ENCODE results near the gene RWDD3. TPM values are rescaled to one million over a fixed set of nuclear protein-coding genes. Genes with fewer than 3 reads are reported as not detected.

The RWDD3 gene
- total and polyA plus RNA-seq, 2 of the 13 experiments (the other 11 are each of a cell fraction or from before 2014, with no cell fraction given): 18.3 to 21.2 TPM

DNA sequence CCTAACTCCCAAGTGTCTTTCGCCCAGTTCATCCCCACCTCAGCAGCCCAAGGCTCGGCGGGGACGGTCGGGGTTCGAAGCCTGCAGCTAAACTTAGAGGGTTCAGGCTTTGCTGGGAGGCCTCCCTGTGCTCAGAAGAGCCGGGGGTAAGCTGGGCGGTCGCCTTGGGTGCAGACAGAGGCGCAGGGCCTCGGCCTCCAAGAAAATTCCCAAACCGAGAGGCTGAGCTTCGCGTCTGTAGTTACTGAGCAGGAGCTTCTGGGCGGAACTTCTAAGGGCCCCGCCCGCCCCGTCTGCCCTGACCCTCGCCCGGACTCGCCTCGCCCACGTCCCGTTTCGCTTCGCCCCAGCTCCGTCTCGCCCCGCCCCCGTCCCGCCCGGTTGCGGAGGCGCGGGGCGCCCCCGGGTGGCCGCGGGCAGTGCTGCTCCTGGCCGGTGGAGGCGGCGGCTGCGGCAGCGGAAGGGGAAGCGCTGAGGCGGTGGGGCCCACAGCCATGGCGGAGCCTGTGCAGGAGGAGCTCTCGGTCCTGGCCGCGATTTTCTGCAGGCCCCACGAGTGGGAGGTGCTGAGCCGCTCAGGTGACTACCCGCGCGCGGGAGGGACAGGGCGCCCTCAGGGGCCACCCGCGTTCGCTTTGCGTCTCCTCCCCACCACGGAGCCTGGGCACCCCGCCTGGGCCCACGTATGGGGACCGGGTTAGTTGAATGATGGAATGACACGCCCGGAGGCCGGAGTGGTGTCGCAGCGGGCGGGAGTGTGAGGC lies at the start of gene RWDD3 (continued):
- TF ChIP-seq, protein P1, sequence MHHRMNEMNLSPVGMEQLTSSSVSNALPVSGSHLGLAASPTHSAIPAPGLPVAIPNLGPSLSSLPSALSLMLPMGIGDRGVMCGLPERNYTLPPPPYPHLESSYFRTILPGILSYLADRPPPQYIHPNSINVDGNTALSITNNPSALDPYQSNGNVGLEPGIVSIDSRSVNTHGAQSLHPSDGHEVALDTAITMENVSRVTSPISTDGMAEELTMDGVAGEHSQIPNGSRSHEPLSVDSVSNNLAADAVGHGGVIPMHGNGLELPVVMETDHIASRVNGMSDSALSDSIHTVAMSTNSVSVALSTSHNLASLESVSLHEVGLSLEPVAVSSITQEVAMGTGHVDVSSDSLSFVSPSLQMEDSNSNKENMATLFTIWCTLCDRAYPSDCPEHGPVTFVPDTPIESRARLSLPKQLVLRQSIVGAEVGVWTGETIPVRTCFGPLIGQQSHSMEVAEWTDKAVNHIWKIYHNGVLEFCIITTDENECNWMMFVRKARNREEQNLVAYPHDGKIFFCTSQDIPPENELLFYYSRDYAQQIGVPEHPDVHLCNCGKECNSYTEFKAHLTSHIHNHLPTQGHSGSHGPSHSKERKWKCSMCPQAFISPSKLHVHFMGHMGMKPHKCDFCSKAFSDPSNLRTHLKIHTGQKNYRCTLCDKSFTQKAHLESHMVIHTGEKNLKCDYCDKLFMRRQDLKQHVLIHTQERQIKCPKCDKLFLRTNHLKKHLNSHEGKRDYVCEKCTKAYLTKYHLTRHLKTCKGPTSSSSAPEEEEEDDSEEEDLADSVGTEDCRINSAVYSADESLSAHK (CRISPR knock-in tag; IDR thresholded peaks at IDR 0.05; ENCODE audit: borderline replicate concordance): peak; percentile 80; the same call in 1 of the 2 replicates
- TF ChIP-seq ZNF737 (CRISPR knock-in tag; IDR thresholded peaks at IDR 0.05; ENCODE audit: borderline replicate concordance) (peak; percentile 45; the same call in 1 of the 2 replicates), ARNT2 (CRISPR knock-in tag; IDR thresholded peaks at IDR 0.05; ENCODE audit: low read depth) (no peak), USF2 (IDR thresholded peaks at IDR 0.05; ENCODE audit: low read depth, low read length) (no peak), USF2 (CRISPR knock-in tag; IDR thresholded peaks at IDR 0.05; ENCODE audit: borderline replicate concordance) (no peak), ZNF142 (CRISPR knock-in tag; IDR thresholded peaks at IDR 0.05) (peak; percentile 25; the same call in 1 of the 2 replicates), KDM6A (CRISPR knock-in tag; IDR thresholded peaks at IDR 0.05; ENCODE audit: low read depth) (0 out of 2 replicates have a peak, but pooled peaks have one; percentile 27), HNRNPK (IDR thresholded peaks at IDR 0.05; ENCODE audit: low read depth, low read length, poor library complexity, severe bottlenecking) (peak; percentile 83), DMAP1 (CRISPR knock-in tag; IDR thresholded peaks at IDR 0.05) (peak; percentile 67; the same call in 1 of the 2 replicates), ZNF24 (IDR thresholded peaks at IDR 0.05) (peak; percentile 15; the same call in 1 of the 2 replicates), SATB2 (CRISPR knock-in tag; IDR thresholded peaks at IDR 0.05) (no peak), ZNF230 (CRISPR knock-in tag; IDR thresholded peaks at IDR 0.05) (no peak), ZNF235 (CRISPR knock-in tag; IDR thresholded peaks at IDR 0.05; ENCODE audit: borderline replicate concordance) (peak; percentile 54; the same call in 1 of the 2 replicates), NFIC (IDR thresholded peaks at IDR 0.05; ENCODE audit: low read length) (no peak), AGO1 (IDR thresholded peaks at IDR 0.05; ENCODE audit: low read depth, low read length, poor library complexity, severe bottlenecking) (no peak), CCDC6 (CRISPR knock-in tag; IDR thresholded peaks at IDR 0.05) (no peak)
- TF ChIP-seq, protein P2, sequence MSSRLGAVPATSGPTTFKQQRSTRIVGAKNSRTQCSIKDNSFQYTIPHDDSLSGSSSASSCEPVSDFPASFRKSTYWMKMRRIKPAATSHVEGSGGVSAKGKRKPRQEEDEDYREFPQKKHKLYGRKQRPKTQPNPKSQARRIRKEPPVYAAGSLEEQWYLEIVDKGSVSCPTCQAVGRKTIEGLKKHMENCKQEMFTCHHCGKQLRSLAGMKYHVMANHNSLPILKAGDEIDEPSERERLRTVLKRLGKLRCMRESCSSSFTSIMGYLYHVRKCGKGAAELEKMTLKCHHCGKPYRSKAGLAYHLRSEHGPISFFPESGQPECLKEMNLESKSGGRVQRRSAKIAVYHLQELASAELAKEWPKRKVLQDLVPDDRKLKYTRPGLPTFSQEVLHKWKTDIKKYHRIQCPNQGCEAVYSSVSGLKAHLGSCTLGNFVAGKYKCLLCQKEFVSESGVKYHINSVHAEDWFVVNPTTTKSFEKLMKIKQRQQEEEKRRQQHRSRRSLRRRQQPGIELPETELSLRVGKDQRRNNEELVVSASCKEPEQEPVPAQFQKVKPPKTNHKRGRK (CRISPR knock-in tag; IDR thresholded peaks at IDR 0.05): no peak

Measured in HepG2 (cell line).